ENCODE data around the gene RIMBP2. TPM values are rescaled to one million over a fixed set of nuclear protein-coding genes. Genes with fewer than 3 reads are reported as not detected.

RIMBP2 gene
- total and polyA plus RNA-seq, 2 experiments from 2014 or later: 0.31 to 0.37 TPM

DNA sequence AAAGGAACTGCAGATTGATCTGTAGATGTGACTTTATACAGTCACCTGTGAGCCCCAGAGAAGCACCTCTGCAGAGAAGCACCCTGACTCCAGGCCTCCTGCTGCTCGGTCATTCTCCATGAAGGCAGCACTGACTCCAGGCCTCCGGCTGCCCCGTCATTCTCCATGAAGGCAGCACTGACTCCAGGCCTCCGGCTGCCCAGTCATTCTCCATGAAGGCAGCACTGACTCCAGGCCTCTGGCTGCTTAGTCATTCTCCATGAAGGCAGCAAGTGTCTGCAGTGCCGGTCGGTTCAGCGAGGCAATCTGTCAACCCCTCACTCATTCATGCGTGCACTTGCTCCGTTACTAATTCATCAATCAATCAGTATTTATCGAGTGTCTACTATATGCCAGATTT is 218.1 kb downstream of the RIMBP2 start (continued):
- TF ChIP-seq ZNF114 (CRISPR knock-in tag; IDR thresholded peaks at IDR 0.05) (no peak), ZNF331 (CRISPR knock-in tag; IDR thresholded peaks at IDR 0.05; ENCODE audit: low read depth) (no peak), POLR2AphosphoS5 (IDR thresholded peaks at IDR 0.05; ENCODE audit: low read depth) (no peak), ZNF462 (CRISPR knock-in tag; IDR thresholded peaks at IDR 0.05) (no peak), EZH2 (IDR thresholded peaks at IDR 0.05; ENCODE audit: low read depth, unreplicated experiment) (no peak), CREB1 (CRISPR knock-in tag; IDR thresholded peaks at IDR 0.05; ENCODE audit: low read depth) (no peak)

GRCh38 chr12:130497321-130497720 is 218.8 kb downstream of the RIMBP2 start:
- no peaks in the 10 kb centered on the region for H3K4me1 Mint-ChIP-seq
- H3K27ac ChIP-seq (ENCODE audit: low read depth): no peak overlapping the region
- H3K27me3 Mint-ChIP-seq (ENCODE audit: insufficient read depth, low read depth, poor library complexity): peaks cover 2% of the 10 kb centered on the region
- DNase-seq (ENCODE audit: low spot score): no peak
- H3K79me2 ChIP-seq (replicated peaks; ENCODE audit: insufficient read depth): no peaks in the 10 kb centered on the region
- no peaks in the 10 kb centered on the region for H4K20me1 ChIP-seq (replicated peaks; ENCODE audit: insufficient read depth)
- no peaks in the 10 kb centered on the region for H3K36me3 ChIP-seq (ENCODE audit: insufficient read depth)
- no peaks in the 10 kb centered on the region for H3K27me3 ChIP-seq (ENCODE audit: insufficient read depth)
- H3K4me2 ChIP-seq: no peak overlapping the region
- no peak overlapping the region for H3K4me3 Mint-ChIP-seq
- H2AFZ ChIP-seq: no peak overlapping the region
- no peaks in the 10 kb centered on the region for H3K4me1 ChIP-seq (ENCODE audit: insufficient read depth)
- no peaks in the 10 kb centered on the region for H3F3A ChIP-seq (replicated peaks; ENCODE audit: low read depth)
- H3K9me2 ChIP-seq (ENCODE audit: insufficient read depth): no peaks in the 10 kb centered on the region
- ATAC-seq: no peak
- no peak overlapping the region for H3K27ac Mint-ChIP-seq
- H3K9me3 Mint-ChIP-seq: peaks cover 99% of the 10 kb centered on the region
- no peak overlapping the region for H3K4me3 ChIP-seq
- H3K36me3 Mint-ChIP-seq (ENCODE audit: low read depth): peaks cover 45% of the 10 kb centered on the region
- TF ChIP-seq JUNB (IDR thresholded peaks at IDR 0.05; ENCODE audit: unreplicated experiment) (no peak), NANOG (IDR thresholded peaks at IDR 0.05; ENCODE audit: borderline replicate concordance) (no peak), STAT1 (IDR thresholded peaks at IDR 0.05; ENCODE audit: unreplicated experiment) (no peak), ZNF462 (CRISPR knock-in tag; IDR thresholded peaks at IDR 0.05) (no peak), ZNF114 (CRISPR knock-in tag; IDR thresholded peaks at IDR 0.05) (no peak)
- TF ChIP-seq, protein P1, sequence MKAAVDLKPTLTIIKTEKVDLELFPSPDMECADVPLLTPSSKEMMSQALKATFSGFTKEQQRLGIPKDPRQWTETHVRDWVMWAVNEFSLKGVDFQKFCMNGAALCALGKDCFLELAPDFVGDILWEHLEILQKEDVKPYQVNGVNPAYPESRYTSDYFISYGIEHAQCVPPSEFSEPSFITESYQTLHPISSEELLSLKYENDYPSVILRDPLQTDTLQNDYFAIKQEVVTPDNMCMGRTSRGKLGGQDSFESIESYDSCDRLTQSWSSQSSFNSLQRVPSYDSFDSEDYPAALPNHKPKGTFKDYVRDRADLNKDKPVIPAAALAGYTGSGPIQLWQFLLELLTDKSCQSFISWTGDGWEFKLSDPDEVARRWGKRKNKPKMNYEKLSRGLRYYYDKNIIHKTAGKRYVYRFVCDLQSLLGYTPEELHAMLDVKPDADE (IDR thresholded peaks at IDR 0.05): no peak
